ENCODE results near the gene SORCS2.

The SORCS2 gene

DNA sequence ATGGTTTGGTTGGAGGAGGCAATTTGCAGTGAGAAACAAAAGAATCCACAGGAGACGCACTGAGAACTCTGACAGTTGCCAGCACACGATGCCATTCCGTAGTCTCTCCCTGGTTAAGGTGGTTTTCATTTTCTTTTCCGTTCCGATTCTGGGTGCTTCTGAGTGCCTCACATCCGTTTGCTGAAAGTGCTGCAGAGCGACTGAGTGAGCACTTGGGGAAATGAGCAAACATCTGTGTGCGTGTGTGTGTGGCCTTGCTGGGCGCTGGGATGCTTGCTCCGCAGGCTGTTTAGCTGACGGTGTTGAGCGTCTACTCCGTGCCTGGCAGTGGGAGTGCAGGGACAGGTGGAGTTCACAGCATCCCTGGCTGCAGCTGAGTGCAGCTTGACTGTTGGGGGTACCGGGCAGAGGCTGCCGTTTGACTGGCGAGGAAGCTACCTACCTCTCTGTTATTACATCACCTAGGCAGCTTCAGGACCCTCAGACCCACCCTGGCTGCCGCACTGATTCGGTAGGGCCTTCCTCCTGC is 49.3 kb downstream of the SORCS2 start:
- TF ChIP-seq, protein P1, sequence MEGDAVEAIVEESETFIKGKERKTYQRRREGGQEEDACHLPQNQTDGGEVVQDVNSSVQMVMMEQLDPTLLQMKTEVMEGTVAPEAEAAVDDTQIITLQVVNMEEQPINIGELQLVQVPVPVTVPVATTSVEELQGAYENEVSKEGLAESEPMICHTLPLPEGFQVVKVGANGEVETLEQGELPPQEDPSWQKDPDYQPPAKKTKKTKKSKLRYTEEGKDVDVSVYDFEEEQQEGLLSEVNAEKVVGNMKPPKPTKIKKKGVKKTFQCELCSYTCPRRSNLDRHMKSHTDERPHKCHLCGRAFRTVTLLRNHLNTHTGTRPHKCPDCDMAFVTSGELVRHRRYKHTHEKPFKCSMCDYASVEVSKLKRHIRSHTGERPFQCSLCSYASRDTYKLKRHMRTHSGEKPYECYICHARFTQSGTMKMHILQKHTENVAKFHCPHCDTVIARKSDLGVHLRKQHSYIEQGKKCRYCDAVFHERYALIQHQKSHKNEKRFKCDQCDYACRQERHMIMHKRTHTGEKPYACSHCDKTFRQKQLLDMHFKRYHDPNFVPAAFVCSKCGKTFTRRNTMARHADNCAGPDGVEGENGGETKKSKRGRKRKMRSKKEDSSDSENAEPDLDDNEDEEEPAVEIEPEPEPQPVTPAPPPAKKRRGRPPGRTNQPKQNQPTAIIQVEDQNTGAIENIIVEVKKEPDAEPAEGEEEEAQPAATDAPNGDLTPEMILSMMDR (IDR thresholded peaks at IDR 0.05; ENCODE audit: extremely low read depth, missing control alignments) = no peak
- DNase-seq (ENCODE audit: low spot score) = no peak

DNA sequence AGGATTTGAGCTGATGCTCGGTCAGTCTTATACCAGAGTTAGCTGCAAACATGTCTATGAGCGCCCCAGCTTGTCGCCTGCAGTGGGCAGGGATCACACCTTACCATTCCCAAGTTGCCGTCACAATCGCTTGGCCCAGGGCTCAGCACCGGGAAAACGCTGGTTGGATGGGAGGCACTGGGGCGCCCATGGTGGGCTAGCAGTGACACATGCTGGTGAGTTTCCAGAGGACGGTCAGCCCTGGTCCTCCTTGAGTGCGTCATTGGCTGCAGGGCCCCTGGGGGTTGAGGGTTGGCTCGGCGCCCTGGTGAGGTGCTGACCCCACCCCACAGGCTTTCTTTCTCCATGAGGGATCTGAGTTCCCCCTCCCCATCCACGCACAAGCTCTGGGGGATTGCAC is 50.4 kb downstream of the SORCS2 start:
- DNase-seq (ENCODE audit: low spot score) = no peak

DNA sequence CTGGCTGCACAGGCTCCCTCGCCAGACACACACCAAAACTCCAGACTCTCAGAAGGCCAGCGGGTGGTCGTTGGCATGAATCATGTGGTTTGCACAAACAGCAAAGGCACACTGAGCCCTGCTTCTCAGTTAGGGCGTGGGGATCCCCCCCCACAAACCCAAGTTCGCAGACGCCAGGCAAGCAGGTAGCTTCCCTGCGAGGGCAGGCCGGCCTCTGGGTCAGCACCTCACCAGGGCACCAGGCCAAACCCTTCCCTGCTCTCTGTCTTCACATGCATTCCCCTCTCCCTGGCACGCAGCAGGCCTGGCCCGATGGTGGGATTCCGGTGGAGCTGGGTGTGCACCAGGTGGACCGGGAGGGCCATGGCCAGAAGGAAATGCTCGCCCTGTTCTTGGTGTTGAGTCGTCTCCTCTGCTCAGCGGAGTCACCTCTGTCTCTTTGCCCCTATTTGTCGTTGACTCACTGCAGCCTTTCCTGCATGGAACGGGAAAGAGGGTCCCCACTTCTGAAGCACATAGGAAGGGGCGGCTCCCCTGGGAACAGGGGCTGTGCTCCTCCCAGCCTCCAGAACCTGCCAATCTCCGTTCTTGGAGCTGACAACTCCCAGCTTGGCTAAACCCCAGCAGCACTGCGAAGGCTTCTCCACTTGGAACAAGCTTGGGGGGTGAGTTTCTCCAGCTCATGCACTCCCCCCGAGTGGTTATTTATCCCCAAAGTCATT is 51.4 kb downstream of the SORCS2 start:
- TF ChIP-seq, protein P1 (IDR thresholded peaks at IDR 0.05; ENCODE audit: extremely low read depth, missing control alignments) = no peak
- no peak for DNase-seq (ENCODE audit: low spot score)

More for the DNA sequence above, 50.4 kb downstream of the SORCS2 start:
- TF ChIP-seq, protein P1 (IDR thresholded peaks at IDR 0.05; ENCODE audit: extremely low read depth, missing control alignments) = no peak

DNA sequence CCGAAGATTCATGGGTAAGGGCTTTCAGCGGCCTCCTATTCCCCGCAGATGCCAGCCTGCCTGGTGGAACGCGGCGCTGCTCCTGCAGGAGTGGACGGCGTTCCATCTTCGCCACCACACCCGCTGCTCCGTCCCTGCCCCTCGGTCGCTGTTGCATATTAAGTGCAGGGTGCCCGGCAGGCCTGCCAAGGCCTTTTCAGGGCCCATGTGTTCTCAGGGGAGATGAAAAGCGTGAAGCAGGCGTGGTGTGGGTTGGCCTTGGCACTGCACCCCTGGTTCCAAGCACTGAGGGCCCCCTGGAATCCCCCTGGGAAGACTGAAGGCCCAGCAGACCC is 52.0 kb downstream of the SORCS2 start:
- TF ChIP-seq, protein P1 (IDR thresholded peaks at IDR 0.05; ENCODE audit: extremely low read depth, missing control alignments) = no peak
- no peak for DNase-seq (ENCODE audit: low spot score)

DNA sequence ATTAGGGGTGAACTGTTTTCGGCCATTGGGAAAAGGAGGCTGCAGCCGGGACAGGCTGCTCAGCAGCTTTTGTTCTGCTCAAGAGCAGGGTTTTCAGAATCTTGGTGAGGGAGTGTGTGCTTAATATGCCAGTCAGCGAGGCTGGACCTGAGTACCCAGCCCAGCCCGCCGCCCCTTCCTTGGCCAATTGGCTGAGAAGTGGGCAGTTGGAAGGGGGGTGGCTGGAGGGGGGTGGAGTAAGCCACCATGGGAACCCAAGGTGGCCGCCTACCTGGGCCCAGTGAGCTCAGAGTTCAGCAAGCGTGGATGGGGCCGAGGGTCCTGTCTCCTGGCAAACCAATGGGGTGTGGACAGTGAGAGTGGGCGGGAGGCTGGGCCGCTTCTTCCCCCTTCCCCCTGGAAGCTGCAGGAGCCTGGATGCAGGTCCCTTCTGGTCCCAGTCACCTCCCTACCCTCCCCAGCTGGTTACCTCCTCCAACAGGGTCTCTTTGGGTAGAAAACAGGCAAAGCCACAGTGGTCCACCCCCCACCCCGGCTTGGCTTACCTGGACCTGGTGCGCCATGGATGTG is 52.5 kb downstream of the SORCS2 start:
- TF ChIP-seq, protein P1 (IDR thresholded peaks at IDR 0.05; ENCODE audit: extremely low read depth, missing control alignments) = no peak
- no peak for DNase-seq (ENCODE audit: low spot score)

DNA sequence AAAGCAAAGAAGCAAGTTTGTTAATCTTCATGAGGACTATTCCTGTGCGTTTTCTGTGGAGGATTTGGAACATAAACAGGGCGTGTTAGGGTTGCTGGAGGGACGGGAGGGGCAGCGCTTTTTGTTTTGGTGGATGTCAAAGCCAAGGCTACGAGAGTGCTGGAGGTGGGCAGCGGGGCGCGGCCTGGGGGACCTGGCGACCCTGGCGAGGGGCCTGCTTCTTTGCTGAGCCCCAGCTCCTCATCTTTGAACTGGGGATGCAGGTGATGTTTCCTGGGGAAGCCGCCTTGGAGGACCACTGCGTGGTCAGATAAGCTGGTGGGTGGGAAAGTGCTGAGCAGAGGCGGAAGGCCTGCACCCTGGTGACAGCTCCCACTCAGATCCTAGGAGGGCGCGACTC is 55.2 kb downstream of the SORCS2 start:
- TF ChIP-seq, protein P1 (IDR thresholded peaks at IDR 0.05; ENCODE audit: extremely low read depth, missing control alignments) = no peak
- no peak for DNase-seq (ENCODE audit: low spot score)

DNA sequence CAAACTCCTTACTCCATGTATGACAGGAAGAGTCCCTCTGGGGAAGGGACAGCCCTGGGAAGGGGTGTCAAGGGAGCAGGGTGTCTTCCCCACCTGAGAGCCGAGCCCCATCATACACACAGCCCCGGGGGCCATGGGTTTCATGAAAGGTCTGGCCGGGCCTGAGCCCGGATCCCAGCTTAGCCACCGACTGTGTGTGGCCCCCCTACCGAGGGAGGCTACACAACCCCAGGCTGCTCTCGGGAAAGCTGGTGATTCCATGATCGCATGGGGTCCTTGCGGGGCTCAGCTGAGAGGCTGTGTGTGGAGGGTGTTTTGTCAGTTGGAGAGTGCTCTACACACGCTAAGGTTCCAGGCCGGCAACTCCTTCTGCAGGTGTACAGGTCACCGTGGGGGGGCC is 55.6 kb downstream of the SORCS2 start:
- TF ChIP-seq, protein P1 (IDR thresholded peaks at IDR 0.05; ENCODE audit: extremely low read depth, missing control alignments) = no peak

More for the DNA sequence above, 55.6 kb downstream of the SORCS2 start:
- no peak for DNase-seq (ENCODE audit: low spot score)

Data from GM20000 (cell line).